Activated T-cell treated with anti-CD3 and anti-CD28 coated beads, Interleukin-2, amount 50 U/mL, for 4 hours (primary cell): ENCODE data around the gene CD300LD. TPM values are rescaled to one million over a fixed set of nuclear protein-coding genes. Genes with fewer than 3 reads are reported as not detected.
A peak's percentile ranks its signal among the peaks of the same experiment; 100 is the strongest.

Experiments
- ATAC-seq, 2 donors: fragments of 200-7000 bp; cut with Tn5 transposase; one replicate each; pipeline ENCODE4 v1.10.0; 2021
- DNase-seq: peaks from one replicate; pipeline ENCODE4 v3.0.0-alpha.2; 2020
- H3K27me3 Mint-ChIP-seq: one replicate; pipeline ENCODE4 v1.8.0; 2021; ENCODE audit warnings: low read depth, mixed read lengths
- H3K36me3 Mint-ChIP-seq: one replicate; pipeline ENCODE4 v1.8.0; 2022; ENCODE audit warnings: mixed read lengths; ENCODE audit not compliant: insufficient read depth
- H3K4me1 Mint-ChIP-seq: one replicate; pipeline ENCODE4 v1.8.0; 2021; ENCODE audit warnings: low read depth, mixed read lengths
- H3K4me3 Mint-ChIP-seq: one replicate; pipeline ENCODE4 v1.8.0; 2021; ENCODE audit warnings: mild to moderate bottlenecking, moderate library complexity, mixed read lengths
- H3K9me3 Mint-ChIP-seq: one replicate; pipeline ENCODE4 v1.8.0; 2021; ENCODE audit warnings: mixed read lengths
- total RNA-seq, 3 donors: library from RNA; stranded (reverse); gene quantifications; one replicate each; pipeline ENCODE4 v1.2.1, GENCODE V29; 2021

Gene CD300LD
- total RNA-seq, 3 donors from 2014 or later = not detected

DNA sequence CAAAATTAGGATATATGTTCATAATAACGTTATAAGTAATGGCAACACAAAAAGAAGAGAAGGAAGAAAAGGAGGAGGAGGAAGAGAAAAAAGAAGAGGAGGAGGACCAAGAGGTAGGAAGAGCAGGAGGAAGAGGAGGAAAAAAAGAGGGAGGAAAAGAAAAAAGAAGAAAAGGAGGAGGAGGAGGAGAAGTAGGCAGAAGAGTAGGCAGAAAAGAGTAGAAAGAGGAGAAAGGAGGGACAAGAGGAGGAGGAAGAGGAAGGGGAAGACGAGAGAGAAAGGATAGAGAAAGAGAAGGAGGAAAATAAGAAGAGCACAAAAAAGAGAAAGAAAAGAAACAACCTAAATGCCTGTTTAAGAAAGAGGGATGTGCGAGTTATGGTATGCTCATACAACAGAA lies 55.2 kb downstream of the CD300LD start:
- ATAC-seq (no peak), DNase-seq (no peak)
- peaks cover 26% of the 10 kb centered on the region for H3K27me3 Mint-ChIP-seq
- no peak overlapping the region for H3K4me3 Mint-ChIP-seq
- peaks cover 5% of the 10 kb centered on the region for H3K4me1 Mint-ChIP-seq
- H3K9me3 Mint-ChIP-seq = no peaks in the 10 kb centered on the region
- no peaks in the 10 kb centered on the region for H3K36me3 Mint-ChIP-seq

DNA sequence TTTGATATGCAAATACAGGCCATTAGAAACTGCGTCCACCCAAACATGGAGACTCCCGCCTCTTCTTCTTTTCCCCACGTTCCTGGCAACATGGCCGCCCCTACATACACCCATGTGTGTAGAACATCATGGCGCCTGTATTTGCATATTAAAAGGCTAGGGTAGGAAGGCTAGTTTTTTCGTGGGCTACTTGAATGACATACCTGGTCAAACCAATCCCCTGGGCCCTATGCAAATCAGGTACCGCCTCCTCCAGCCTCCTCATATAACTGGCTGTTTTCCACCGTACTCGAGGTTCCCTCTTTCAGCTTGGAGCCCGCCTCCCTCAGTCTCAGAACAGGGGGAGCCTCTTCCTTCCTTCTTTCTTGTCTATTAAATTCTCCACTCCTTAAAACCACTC lies 60.0 kb downstream of the CD300LD start:
- Mint-ChIP-seq H3K27me3 (peaks cover 38% of the 10 kb centered on the region), H3K4me3 (peak overlapping the region; percentile 67), H3K4me1 (peaks cover 5% of the 10 kb centered on the region), H3K36me3 (no peaks in the 10 kb centered on the region), H3K9me3 (no peaks in the 10 kb centered on the region)
- DNase-seq (no peak), ATAC-seq (no peak)

DNA sequence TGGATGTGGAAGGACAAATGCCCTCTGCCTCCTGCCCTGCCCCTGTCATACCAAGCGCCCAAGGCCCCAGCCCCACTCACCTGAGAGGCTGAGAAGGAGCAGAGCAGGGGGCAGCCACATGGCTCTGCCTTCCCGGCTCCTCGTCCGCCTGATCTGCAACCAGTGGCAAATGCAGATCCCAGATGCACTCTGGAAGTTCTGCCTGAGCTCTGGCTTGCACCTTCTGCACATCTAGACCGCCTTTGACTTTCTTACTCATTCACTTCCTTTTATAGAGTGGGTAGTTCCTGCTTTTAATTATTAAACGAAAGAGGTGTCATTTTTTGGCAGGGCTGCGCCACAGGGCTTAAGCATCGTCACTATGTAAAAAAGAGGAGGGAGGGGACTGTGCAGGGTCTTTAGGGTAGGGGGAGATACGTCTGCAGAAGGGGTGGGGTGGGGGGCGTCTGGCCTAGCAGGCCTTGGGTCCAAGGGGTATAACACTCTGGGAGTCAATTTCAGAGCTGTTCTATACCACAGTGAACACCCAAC lies 60.8 kb downstream of the CD300LD start, which contains the start of gene CD300LB:
CD300LB (minus strand) TSS at position 245 of the 531 bp plus-strand sequence; CDS start at position 120, 125 bp downstream.
- H3K36me3 Mint-ChIP-seq = no peaks in the 10 kb centered on the region
- no peak for DNase-seq
- peaks cover 5% of the 10 kb centered on the region for H3K4me1 Mint-ChIP-seq

DNA sequence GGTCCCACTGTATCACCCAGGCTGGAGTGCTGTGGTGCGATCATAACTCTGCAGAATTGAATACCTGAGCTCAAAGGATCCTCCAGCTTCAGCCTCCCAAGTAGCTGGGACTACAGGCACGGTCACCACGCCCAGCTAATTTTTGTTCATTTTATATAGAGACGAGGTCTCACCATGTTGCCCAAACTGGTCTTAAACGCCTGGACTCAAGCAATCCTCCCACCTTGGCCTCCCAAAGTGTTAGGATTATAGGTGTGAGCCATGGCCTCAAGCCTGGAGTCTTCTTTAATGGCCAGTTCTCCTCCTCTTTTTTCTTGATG lies 61.3 kb downstream of the CD300LD start:
- Mint-ChIP-seq H3K4me1 (peaks cover 5% of the 10 kb centered on the region), H3K4me3 (no peak overlapping the region), H3K36me3 (no peaks in the 10 kb centered on the region), H3K27me3 (peaks cover 41% of the 10 kb centered on the region), H3K9me3 (no peaks in the 10 kb centered on the region)
- ATAC-seq (no peak), DNase-seq (no peak)

More for the DNA sequence above, 60.8 kb downstream of the CD300LD start, which contains the start of gene CD300LB:
- no peak for ATAC-seq
- Mint-ChIP-seq H3K27me3 (peaks cover 38% of the 10 kb centered on the region), H3K9me3 (no peaks in the 10 kb centered on the region), H3K4me3 (peak within 1 kb of the TSS; percentile 67)

Other genes with a start within 250 kb of the CD300LD start
- gene BTBD17, start 230.4 kb downstream of the CD300LD start, total RNA-seq = not detected
- not detected for gene GPR142, start 224.8 kb downstream of the CD300LD start, total RNA-seq
- gene GPRC5C, start 160.2 kb downstream of the CD300LD start, total RNA-seq = under 1 TPM; 0.49 to 0.76 (median 0.63) TPM
- 1 to 10 TPM; 1.3 to 2.6 (median 2.1) TPM for gene CD300A, start 125.6 kb downstream of the CD300LD start, total RNA-seq
- gene CD300LB, start 60.8 kb downstream of the CD300LD start, total RNA-seq = not detected
- gene CD300C, start 46.2 kb downstream of the CD300LD start, total RNA-seq = not detected
- not detected for gene CD300H, start 24.8 kb downstream of the CD300LD start, total RNA-seq
- not detected for gene CD300E, start 31.5 kb upstream of the CD300LD start, total RNA-seq
- not detected for gene CD300LF, start 120.6 kb upstream of the CD300LD start, total RNA-seq
- gene RAB37, start 145.0 kb upstream of the CD300LD start, total RNA-seq = under 1 TPM; 0.29 to 0.98 (median 0.33) TPM
- gene NHERF1, start 156.3 kb upstream of the CD300LD start, total RNA-seq = 100 to 1,000 TPM; 124 to 138 (median 137) TPM
- 10 to 100 TPM; 63.1 to 68.7 (median 65.9) TPM for gene NAT9, start 184.1 kb upstream of the CD300LD start, total RNA-seq